Hematopoietic multipotent progenitor cell treated with erythropoietin and hydrocortisone succinate and interleukin-3 and kit ligand, for 17 days (in vitro differentiated cells): Measurements from ENCODE around the gene FADS2.

Experiments
- DNase-seq: peaks from one replicate; pipeline ENCODE4 v3.0.0-alpha.2; 2015; ENCODE audit warnings: low spot score

FADS2 gene

DNA sequence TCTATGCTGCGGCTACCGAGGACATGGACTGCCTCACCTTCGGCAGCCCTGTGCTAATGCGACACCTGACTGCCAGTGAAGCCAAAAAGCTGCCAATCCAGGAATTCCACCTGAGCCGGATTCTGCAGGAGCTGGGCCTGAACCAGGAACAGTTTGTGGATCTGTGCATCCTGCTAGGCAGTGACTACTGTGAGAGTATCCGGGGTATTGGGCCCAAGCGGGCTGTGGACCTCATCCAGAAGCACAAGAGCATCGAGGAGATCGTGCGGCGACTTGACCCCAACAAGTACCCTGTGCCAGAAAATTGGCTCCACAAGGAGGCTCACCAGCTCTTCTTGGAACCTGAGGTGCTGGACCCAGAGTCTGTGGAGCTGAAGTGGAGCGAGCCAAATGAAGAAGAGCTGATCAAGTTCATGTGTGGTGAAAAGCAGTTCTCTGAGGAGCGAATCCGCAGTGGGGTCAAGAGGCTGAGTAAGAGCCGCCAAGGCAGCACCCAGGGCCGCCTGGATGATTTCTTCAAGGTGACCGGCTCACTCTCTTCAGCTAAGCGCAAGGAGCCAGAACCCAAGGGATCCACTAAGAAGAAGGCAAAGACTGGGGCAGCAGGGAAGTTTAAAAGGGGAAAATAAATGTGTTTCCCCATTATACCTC, 32.1 kb upstream of the FADS2 start:
- DNase-seq = no peak

DNA sequence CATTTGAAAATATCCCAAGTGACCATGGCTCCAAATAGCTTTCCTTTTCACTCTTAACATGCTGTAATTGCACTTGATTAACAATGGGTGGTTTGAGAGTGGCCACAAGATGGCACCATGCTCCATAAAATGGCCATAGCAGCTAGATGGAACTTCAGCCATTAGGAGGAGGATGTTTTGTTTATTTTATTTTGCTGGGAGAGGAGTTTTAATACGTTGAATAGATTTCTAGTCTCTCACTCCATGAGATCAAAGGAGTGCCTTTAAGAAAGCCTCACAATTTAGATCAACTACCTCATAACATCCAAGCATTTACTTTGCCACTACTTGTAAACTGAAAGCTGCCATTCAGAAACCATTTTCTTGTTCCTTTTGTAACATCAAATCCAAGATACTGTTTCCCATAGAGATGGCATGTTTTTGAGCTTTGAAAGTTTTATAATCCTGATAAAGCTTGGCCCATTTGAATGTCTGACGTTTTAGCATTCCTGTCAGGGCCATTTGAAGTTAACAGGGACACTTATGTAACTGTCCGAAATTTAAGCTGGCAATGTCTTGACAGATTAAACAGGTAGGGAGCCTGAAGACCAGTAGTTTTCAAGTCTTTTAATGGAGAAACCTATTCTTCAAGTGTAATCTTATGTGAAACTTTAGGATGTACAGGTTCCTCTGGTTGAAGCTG, 30.7 kb upstream of the FADS2 start:
- DNase-seq = peak; percentile 91

DNA sequence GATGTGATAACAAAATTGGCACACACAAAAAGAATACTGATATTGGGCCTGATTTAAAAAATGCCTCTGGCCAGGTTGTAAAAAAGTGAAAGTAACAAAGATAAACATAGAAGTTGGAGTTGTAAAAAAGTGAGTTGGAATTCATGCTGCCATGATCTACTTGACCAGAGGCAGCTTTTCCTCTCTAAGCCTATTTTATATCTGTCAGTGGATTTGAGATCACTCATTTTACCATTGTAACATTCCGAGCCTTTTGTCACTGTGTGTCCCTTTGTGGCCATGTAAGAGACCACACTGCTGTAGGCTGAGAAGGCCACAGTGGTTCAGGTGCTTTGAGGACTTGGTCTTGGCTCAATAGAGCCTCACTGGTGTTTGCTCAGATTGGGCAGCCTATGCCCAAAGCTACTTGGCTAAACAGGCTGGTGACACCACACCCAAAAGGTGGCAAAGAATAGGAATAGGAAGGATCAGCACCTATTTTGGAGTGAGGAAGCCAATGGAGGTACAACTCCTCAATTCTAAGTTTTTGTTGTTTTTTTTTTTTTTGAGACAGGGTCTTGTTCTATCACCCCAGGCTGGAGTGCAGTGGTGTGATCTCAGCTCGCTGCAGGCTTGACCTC, 28.3 kb upstream of the FADS2 start:
- no peak for DNase-seq

DNA sequence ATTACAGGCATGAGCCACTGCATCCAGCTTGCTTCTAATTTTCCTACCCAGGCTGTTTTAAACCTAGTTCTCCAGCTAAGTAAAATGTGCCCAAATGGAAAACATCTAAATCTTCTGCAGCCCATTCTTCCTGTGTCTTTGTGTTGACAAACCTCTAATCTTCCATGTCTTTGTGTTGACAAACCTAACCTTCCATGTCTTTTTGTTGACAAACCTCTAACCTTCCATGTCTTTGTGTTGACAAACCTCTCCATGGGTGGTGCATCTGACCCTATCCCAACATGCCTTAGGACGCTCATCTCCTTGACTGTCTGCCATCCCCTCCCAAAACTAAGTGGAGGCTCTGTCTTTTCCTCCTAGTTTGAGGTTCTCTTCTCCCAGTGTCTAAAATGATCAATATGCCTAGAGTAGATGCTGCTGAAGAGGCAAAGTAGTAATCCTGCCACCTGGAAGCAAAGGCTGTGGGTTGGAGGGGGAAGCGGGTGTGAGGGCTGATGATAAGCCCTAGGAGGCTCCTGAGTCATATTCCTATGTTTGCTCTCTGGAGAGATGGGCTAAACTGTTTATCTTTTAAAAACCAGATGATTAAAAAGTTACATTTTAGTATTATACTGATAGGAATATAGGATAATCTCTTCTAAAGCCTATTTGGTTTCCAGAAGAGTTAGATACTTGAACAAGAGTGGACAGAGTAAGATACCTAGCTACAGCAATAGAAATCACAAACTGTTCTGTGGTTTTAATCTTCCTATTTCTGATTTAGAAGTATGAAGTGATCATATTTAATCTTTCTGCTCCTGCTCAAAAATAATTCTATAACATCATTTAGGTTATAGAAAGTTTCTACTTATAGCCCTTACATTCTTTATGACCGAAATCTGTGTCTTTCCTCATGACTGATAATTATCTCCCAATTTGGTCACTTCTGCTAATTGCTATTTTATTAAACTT, 27.5 kb upstream of the FADS2 start:
- peak; percentile 59 for DNase-seq

DNA sequence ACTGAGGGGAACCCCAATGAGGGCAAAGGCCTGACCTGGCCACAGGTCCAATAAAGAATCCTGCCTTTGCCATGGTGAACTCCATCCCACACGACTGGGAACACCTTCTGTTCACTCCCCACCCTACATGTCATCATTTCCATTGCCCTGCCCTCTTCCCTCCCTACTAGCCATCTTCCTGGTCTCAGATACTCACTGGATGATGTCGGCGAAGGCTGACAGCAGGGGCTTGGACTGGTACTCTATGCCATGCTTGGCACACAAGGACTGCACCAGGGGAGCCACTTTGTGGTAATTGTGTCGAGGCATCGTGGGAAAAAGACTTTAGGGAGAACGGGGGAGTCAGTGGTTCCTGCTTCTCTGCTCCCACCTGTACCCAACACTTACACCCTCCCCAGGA, 25.5 kb upstream of the FADS2 start:
- no peak for DNase-seq

DNA sequence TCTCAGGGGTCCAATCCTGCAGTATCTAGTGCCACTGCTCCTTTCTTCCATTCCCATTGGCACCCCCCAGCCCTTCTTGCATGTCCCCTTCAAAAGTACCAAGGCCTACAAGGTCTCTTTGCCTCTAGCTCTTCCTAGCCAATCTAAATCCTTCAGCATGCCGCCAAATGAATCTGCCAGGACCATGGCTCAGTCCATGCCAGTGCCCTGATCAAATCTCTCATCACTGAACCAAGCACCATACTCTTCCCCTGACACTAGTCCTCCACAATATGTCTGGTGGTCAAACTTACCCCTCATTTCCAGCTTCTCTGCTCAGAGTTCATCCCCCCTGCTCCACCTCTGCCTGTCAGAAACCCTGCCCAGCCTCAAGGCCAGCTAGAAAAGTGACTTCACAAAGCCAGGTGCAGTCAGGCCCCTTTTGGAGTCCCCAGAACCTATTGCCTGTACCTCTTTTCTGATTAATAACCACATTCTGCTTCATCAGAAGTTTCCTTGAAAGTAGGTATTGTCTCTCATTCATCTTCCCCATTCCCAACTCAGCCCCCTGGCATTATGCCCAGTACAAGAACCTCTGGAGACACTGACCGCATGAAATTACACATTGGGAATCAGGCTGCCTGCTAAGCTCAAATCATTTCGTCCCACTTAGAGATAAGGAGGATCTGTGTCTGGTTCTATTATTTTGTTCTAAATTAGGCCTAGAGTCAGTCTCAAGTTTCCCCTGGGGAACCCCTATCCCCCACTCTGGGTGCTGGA, 24.0 kb upstream of the FADS2 start:
- DNase-seq = no peak

DNA sequence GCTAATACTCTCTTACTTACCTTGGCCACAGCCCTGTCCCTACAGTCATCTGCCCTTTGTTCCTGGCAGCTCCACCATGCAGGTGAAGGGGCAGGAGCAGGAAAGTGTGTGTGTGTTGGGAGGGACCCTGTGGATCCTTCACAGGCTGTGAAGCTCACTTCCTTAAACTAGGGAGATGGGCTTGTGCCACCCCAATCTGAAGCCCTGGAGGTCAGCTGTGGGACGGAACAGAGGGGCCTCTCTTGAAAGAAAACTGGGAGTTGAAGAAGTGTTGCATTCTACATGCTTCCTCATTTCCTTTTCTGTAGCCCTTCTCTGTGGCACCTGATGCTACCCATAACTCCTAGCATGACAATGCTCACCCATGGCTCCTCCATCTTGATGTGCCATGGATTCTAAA, 23.0 kb upstream of the FADS2 start:
- DNase-seq = no peak

DNA sequence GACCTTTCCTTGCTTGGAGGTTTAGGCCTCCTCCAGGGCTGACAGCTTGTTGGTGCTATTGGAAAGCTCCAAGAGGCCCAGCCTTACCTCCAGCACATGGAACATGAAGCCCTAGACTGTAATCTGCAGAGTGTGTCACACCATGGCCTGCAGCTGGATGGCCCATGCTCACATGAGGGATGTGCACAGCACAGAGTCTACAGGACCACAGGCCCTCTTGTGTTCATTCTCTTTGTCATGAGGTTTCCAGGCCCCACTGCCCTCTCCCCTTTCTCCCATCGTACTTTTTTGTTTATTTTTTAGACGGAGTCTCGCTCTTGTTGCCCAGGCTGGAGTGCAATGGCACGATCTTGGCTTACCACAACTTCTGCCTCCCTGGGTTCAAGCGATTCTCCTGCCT, 21.3 kb upstream of the FADS2 start:
- no peak for DNase-seq

DNA sequence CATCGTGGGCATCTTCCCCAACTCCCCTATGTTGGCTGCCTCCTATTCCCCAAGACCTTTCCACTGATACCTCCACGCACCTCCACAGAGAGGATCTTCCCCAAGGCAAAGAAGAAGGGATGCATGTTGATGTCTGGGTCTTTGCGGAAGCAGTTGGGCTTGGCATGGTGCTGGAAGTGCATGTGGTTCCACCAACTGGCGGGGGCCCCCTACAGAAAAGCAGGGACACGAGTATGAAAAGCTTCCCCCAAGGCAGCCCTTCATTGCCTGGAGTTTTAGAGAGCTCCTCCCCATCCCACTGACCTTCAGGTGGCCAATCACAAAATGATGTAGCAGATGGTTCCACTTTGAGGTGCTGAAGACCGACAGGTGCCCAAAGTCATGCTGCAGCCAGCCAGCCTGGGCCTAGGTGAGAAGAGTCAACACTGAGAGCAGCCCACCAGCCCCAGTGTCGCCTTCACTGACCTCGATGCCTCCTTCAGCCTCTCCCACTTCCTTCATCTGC, 17.4 kb upstream of the FADS2 start:
- no peak for DNase-seq

DNA sequence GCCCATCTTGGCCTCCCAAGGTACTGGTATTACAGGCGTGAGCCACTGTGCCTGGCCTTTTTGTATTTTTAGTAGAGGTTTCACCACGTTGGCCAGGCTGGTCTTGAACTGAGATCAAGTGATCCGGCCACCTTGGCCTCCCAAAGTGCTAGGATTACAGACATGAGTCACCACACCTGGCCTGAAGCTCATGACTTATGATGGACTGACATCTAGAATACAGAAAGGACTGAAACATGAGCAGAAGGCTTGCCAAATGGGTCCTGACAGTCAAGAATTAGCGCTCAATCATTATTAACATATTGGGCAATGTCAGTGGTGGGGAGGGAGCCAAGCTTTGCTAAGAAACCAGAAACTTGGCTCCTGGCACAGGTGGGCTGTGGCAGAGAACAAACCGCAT, 16.3 kb upstream of the FADS2 start:
- DNase-seq = no peak

DNA sequence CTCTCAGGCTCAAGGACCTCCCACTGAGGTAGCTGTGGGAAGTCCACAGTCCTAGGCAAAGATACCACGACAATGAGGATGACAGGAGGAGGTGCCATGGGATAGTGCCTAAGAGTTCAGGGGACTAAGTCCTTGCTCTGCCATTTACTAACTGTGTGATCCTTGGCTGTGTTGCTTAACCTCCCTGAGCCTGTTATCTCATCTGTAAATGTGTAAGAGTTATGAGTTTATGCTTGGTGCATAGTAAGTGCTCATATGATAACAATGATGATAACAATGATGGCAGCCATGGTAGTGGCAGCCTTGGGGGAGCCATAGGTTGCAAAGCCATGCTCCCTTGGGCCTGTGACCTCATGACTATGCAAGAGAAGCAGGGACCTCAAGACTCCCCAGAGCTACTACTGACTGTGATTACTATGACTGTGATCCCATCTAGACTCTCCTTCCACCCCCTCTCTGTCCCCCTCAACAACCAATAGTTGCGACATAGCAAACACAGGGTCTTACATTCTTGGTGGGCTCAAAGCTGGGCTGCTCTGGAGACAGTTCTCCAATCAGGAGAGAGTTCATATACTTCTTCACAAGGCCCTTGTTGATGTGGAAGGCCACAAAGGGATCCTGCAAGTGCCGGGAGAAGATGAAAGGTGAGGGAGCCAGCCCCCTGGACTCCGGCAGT, 15.2 kb upstream of the FADS2 start:
- no peak for DNase-seq

DNA sequence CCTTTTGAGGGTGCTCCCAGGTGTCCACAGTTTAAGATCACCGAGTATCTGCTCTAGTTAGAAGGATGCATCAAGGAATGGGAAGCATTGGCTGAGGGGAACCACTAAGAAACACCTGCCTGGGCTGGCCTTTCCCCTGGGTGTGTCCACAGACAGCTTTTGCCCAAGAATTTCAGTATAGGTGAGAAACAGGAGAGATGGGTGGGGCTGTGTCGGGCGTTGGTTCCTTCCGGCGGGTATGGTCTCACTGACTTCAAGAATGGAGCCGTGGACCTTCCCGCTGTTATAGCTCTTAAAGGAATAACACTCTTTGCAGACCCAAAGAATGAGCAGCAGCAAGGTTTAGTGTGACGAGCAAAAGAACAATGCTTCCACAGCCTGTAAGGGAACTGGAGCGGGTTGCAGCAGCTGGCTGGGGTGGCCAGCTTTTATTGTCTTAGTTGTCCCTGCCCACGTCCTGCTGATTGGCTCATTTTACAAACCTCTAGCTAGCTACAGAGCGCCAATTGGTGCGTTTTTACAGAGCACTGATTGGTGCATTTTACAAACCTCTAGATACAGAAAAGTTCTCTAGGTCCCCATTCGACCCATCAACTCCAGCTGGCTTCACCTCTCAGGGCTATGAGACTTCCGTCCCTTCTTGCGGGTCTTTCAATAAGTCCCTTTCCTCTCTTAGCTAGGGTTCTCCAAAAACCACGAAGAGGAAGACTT, 13.7 kb upstream of the FADS2 start:
- no peak for DNase-seq

DNA sequence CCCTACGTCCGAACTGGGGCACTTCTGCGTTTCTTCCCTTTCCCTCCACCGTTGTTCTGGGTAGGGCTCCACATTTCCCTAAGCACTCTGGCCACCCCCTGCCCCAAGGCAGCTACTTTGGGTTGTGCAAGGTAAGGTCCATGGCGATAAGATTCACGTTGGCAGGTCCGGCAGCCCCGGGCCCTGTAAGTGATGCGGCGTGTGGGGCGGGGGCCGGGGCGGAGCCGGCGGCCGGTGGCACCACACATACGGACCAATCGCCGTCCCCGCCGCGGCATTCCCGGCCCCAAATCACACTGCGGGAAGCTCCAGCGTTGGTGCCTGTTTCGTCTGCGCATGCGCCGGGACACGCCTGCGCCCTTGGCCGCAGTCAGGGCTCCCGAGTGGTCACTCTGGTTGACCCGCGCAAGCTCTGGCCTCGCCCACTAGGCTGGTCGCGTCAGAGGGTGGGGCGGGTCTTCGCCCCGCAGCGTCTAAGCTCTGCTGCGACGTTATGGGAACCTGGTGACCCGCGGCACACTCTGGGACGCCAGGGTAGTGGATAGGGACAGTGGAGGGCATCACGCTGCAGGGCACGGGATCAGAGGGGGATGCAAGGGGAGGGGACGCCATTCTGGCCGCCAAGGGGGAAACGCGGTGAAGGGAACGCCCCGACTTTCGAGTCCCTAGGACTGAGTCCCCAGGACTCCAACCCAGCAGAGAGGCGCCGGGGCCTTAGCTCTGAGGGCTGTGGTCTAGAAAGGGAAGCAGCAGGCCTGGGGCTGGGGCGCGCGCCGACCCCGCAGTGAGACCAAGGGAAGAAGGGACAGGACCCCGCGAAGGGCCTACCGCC, 12.9 kb upstream of the FADS2 start:
- DNase-seq = peak; percentile 75

DNA sequence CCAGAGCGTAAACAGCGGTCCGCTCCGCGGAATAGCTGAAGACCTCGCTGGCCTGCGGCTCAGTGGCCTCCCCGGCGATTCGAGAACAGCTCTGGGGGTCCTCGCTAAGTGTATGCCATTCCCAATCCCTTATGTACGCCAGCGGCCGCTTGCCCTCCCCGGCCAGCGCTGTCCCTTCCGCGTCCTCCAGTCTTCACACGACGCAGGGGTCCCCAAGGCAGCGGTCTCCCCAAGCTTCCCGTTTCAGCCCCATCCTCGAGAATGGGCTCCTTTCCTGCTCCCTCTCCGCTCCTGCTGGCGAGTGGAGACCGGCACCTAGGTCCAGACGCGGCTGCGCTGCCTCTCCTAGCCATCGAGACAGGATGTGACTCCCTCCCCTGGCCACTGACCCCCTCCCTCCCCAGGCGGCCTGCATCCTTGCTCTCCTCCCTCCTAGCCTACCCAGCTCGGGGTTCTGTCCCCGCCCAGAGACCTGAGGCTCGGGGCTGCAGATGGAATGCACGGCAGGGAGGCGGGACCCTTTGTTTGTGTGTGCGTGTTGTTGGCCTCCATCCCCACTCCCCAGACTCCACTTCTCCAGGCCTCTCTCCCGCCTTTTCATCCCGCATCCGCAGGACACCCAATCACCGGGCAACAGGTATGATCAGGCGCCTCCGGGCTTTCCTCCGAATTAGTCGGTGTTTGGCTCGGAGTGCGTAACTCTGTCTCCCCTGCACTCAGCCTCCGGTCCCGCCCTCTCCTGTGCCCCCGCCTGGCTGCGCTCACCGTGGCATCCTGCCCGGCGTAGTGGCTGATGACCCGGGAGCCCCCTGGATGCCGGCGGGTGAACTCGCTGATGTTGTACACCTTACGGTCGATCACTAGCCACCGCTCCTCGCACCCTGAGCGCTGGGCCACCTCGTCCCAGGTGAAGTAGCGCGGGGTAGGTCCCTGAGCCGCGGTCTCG, 12.0 kb upstream of the FADS2 start:
- peak; percentile 56 for DNase-seq

DNA sequence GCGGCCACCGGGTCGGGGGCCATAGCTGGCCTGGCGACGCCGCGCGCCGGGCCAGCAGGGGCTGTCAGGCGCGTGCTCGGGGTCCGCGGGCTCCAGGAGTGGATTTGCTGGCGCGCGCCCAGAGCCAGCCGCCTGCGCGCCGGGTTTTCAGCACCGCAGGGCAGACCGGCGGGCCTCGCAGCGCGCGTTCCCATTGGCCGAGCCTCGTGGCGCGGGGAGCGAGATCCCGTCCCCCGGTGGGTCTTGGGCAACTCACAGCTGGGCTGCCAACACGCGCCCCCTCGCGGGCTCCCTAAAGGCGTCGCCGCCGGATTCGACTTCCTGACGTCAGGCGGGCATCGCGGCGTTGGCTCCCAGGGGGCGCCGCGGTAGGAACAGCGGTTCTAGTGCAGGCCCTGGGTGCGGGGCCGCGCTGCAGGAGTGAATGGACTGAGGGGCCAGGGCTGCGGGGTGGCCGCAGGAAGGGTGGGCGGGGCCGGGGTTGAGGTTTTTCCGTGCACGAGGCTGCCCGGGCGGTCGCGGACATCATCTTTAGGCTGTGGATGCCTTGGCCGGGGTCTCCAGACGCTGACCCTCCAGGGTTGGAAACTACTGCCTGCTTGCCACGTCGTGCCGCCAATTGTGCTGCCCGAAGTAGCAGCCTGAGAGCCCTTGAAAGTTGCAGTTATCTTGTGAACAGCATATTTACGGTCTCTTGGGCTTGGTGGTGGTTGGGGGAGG, 11.2 kb upstream of the FADS2 start, which contains the start of gene FADS1:
FADS1 (minus strand) TSS at position 268 of the 720 bp plus-strand sequence; CDS start at position 194, 74 bp downstream.
- DNase-seq = peak; percentile 75

DNA sequence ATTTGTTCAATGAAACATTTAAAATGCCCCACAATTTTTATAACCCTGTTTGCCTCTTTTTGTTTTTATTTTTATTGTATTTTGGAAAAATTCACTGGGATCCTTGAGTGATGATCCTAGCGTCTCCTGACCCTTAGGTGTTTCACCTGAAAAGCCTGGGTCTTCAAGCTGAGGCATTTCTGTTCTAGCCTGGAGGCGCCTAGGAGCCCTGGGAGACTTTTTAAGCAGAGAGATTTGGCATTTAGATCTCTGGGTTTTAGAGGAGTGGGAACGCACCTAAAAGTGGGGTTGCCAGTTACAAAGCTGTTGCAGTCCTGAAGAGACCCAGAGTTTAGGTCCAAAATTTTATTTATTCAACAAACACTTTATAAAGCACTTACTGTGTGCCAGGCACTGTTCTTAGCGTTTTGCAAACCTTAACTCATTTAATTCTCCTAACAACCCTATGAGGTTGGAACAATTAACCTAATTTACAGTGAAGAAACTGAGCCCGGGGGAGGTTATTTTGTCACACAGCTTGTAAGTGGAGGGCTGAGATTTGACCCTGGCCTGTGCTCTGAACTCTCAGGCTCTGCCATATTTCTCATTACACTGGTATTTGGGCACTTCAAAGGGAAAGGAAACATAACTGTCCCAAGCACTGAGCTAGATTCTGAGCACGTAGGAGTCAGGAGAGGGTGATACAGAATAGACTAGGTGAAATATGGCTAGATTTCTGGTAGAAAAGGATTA, 10.5 kb upstream of the FADS2 start:
- DNase-seq = no peak

DNA sequence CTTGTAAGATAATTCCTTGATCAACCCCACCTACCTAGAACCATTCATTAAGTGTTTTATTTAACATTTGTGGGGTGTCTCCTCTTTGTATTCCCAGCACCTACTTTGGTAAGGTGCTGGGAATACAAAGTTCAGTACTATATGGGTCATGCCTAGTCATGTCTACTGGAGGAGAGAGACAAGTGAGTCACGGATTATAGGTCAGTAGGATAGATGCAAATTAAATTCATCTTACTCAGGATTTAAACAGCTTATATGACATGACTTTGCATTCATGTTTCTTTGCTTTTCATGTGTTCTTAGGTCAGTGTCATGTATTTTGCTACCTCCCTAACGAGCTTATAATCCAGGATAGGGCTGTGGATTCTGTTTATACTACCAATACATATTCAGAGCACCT, 7.9 kb upstream of the FADS2 start:
- peak; percentile 37 for DNase-seq
